ENCODE data around the gene KIF18A. TPM values are rescaled to one million over a fixed set of nuclear protein-coding genes. Genes with fewer than 3 reads are reported as not detected.

Gene KIF18A
- total and polyA plus RNA-seq, 2 of the 13 experiments (the other 11 are each of a cell fraction or from before 2014, with no cell fraction given) = 3.4 to 14.4 TPM

- no peak for TF ChIP-seq HHEX (CRISPR knock-in tag; IDR thresholded peaks at IDR 0.05)
- TF ChIP-seq ZMYM3 (CRISPR knock-in tag; IDR thresholded peaks at IDR 0.05) = no peak
- TF ChIP-seq SMAD1 (CRISPR knock-in tag; IDR thresholded peaks at IDR 0.05; ENCODE audit: borderline replicate concordance, low read depth) = peak; percentile 66; the same call in 1 of the 2 replicates
- no peak for TF ChIP-seq GLI4 (CRISPR knock-in tag; IDR thresholded peaks at IDR 0.05; ENCODE audit: borderline replicate concordance)
- no peak for TF ChIP-seq ZNF333 (CRISPR knock-in tag; IDR thresholded peaks at IDR 0.05; ENCODE audit: borderline replicate concordance)
- TF ChIP-seq, protein P1, sequence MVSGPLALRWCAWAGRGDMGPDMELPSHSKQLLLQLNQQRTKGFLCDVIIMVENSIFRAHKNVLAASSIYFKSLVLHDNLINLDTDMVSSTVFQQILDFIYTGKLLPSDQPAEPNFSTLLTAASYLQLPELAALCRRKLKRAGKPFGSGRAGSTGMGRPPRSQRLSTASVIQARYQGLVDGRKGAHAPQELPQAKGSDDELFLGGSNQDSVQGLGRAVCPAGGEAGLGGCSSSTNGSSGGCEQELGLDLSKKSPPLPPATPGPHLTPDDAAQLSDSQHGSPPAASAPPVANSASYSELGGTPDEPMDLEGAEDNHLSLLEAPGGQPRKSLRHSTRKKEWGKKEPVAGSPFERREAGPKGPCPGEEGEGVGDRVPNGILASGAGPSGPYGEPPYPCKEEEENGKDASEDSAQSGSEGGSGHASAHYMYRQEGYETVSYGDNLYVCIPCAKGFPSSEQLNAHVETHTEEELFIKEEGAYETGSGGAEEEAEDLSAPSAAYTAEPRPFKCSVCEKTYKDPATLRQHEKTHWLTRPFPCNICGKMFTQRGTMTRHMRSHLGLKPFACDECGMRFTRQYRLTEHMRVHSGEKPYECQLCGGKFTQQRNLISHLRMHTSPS (CRISPR knock-in tag; IDR thresholded peaks at IDR 0.05; ENCODE audit: low read depth) = no peak
- no peak for TF ChIP-seq ZNF205 (CRISPR knock-in tag; IDR thresholded peaks at IDR 0.05)
- TF ChIP-seq KLF16 (CRISPR knock-in tag; IDR thresholded peaks at IDR 0.05) = peak in 1 of 2 experiments; percentile 68; a peak in 2 of 4 replicates
- no peak for TF ChIP-seq HOXA5 (CRISPR knock-in tag; IDR thresholded peaks at IDR 0.05)
- TF ChIP-seq AHR (CRISPR knock-in tag; IDR thresholded peaks at IDR 0.05) = 0 out of 2 replicates have a peak, but pooled peaks have one; percentile 49
- no peak; the same call in 1 of the 2 replicates for TF ChIP-seq ELF4 (CRISPR knock-in tag; IDR thresholded peaks at IDR 0.05; ENCODE audit: borderline replicate concordance)
- TF ChIP-seq ZFP41 (CRISPR knock-in tag; IDR thresholded peaks at IDR 0.05; ENCODE audit: borderline replicate concordance) = no peak
- TF ChIP-seq FOXA3 (CRISPR knock-in tag; IDR thresholded peaks at IDR 0.05) = no peak
- no peak for TF ChIP-seq SOX13 (IDR thresholded peaks at IDR 0.05)
- TF ChIP-seq SOX13 (CRISPR knock-in tag; conservative IDR thresholded peaks at IDR 0.05 in 1 of 2, IDR thresholded peaks at IDR 0.05 in 1 of 2) = no peak; a peak in 1 of 4 replicates
- no peak for TF ChIP-seq NR2F2 (IDR thresholded peaks at IDR 0.05; ENCODE audit: borderline replicate concordance, low read depth)
- peak in 1 of 2 experiments; percentile 21; a peak in 1 of 4 replicates for TF ChIP-seq EP300 (IDR thresholded peaks at IDR 0.05; ENCODE audit: low read depth in 2 of 2, low read length in 2 of 2)
- no peak for TF ChIP-seq EP300 (CRISPR knock-in tag; IDR thresholded peaks at IDR 0.05; ENCODE audit: borderline replicate concordance)
- no peak for TF ChIP-seq MTA3 (CRISPR knock-in tag; IDR thresholded peaks at IDR 0.05)
- no peak; the same call in none of the 2 replicates for TF ChIP-seq HIVEP1 (CRISPR knock-in tag; IDR thresholded peaks at IDR 0.05)
- TF ChIP-seq MEIS2 (CRISPR knock-in tag; IDR thresholded peaks at IDR 0.05) = peak; percentile 61
- no peak; the same call in 1 of the 2 replicates for TF ChIP-seq ZNF572 (CRISPR knock-in tag; IDR thresholded peaks at IDR 0.05)
- 0 out of 2 replicates have a peak, but pooled peaks have one; percentile 4 for TF ChIP-seq RARA (CRISPR knock-in tag; IDR thresholded peaks at IDR 0.05)
- peak; percentile 87 for TF ChIP-seq GATAD1 (CRISPR knock-in tag; IDR thresholded peaks at IDR 0.05)
- no peak for TF ChIP-seq ZNF34 (CRISPR knock-in tag; IDR thresholded peaks at IDR 0.05; ENCODE audit: borderline replicate concordance)
- TF ChIP-seq, protein P2, sequence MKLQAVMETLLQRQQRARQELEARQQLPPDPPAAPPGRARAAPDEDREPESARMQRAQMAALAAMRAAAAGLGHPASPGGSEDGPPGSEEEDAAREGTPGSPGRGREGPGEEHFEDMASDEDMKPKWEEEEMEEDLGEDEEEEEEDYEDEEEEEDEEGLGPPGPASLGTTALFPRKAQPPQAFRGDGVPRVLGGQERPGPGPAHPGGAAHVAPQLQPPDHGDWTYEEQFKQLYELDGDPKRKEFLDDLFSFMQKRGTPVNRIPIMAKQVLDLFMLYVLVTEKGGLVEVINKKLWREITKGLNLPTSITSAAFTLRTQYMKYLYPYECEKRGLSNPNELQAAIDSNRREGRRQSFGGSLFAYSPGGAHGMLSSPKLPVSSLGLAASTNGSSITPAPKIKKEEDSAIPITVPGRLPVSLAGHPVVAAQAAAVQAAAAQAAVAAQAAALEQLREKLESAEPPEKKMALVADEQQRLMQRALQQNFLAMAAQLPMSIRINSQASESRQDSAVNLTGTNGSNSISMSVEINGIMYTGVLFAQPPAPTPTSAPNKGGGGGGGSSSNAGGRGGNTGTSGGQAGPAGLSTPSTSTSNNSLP (IDR thresholded peaks at IDR 0.05; ENCODE audit: low read depth, low read length) = 0 out of 2 replicates have a peak, but pooled peaks have one; percentile 14
- peak; percentile 36; the same call in 1 of the 2 replicates for TF ChIP-seq SOX5 (CRISPR knock-in tag; IDR thresholded peaks at IDR 0.05; ENCODE audit: borderline replicate concordance)
- no peak for TF ChIP-seq NRL (CRISPR knock-in tag; IDR thresholded peaks at IDR 0.05; ENCODE audit: borderline replicate concordance)
Observed at GRCh38 chr11:28107750-28108618, at the start of gene KIF18A, which contains the start of gene METTL15 (continued).
